Measurements from ENCODE around the gene USH2A. TPM values are rescaled to one million over a fixed set of nuclear protein-coding genes. Genes with fewer than 3 reads are reported as not detected.

USH2A gene
- polyA plus RNA-seq, 3 donors: not detected

- Histone ChIP-seq H3K9ac (ENCODE audit: insufficient read depth, low read length, poor library complexity, severe bottlenecking) (no peak overlapping the region), H2AFZ (ENCODE audit: insufficient read depth, low read depth, low read length, poor library complexity, severe bottlenecking) (no peak overlapping the region), H4K20me1 (ENCODE audit: insufficient read depth, low read length) (no peaks in the 10 kb centered on the region), H3K4me1 (ENCODE audit: control insufficient read depth in 1 of 2, insufficient read depth in 2 of 2, low read length in 2 of 2) (no peaks in the 10 kb centered on the region), H3K27ac (ENCODE audit: low read depth in 1 of 2, low read length in 2 of 2) (no peak overlapping the region), H3K9me3 (replicated peaks in 1 of 2; ENCODE audit: control insufficient read depth in 1 of 2, insufficient read depth in 1 of 2, low read length in 2 of 2) (no peaks in the 10 kb centered on the region), H3K27me3 (ENCODE audit: control insufficient read depth in 2 of 2, insufficient read depth in 2 of 2, low read length in 2 of 2) (no peaks in the 10 kb centered on the region), H3K4me2 (replicated peaks; ENCODE audit: extremely low read depth, low read length, poor library complexity, severe bottlenecking) (no peak overlapping the region), H3K4me3 (replicated peaks in 1 of 3; ENCODE audit: low read depth in 2 of 3, low read length in 3 of 3) (no peak overlapping the region), H3K36me3 (replicated peaks in 1 of 2; ENCODE audit: control insufficient read depth in 1 of 2, insufficient read depth in 2 of 2, low read length in 2 of 2) (no peaks in the 10 kb centered on the region), H3K79me2 (ENCODE audit: insufficient read depth, low read length) (no peaks in the 10 kb centered on the region)
- H3K27me3 Mint-ChIP-seq (ENCODE audit: low read depth in 3 of 3): peaks cover 0 to 1% (median under 1%) of the 10 kb centered on the region in 3 donors
- no peaks in the 10 kb centered on the region for H3K4me1 Mint-ChIP-seq
- no peaks in the 10 kb centered on the region for H3K36me3 Mint-ChIP-seq
- H3K9me3 Mint-ChIP-seq: peaks cover 0 to 10% (median 2%) of the 10 kb centered on the region in 7 donors
- WGBS (ENCODE audit: insufficient coverage): 79% methylated on average over 3 of the region's 5 CpGs
- intact Hi-C loops (cut with micrococcal nuclease): no loop called here
- no peak for DNase-seq
- TF ChIP-seq CTCF (IDR thresholded peaks at IDR 0.05): no peak
- peak overlapping the region in 1 of 7 donors; percentile 33 for H3K27ac Mint-ChIP-seq
- H3K4me3 Mint-ChIP-seq: no peak overlapping the region
Observed at GRCh38 chr1:216140730-216141524, 282.3 kb downstream of the USH2A start.

DNA sequence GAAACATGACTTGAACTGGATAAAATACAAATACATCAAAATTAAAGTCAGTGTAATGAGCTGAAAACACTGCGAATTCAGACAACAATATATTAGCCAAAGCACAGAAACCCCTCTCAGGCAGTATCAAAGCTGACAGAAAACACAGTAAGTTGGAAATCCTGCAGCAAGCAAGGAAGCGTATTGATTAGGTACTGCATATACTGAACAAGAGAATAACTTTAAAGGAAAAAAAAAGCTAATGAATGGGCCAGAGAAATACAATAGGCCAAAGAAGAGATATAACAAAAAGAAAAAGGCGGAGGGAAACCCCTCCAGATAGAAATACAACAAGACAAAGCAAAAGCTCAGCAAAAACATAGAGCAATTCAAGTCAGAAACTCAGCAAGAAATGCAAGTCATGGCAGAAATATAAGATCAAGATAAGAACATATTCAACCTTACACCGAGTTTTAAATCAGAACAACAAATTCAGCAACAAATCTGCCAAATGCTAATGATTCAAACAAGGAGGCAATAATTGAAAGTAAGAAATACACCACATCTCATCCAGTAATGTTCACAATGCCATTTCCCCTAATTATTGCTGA is 299.0 kb downstream of the USH2A start:
- Histone ChIP-seq H3K27ac (ENCODE audit: low read depth in 1 of 2, low read length in 2 of 2) (no peak overlapping the region), H3K36me3 (replicated peaks in 1 of 2; ENCODE audit: control insufficient read depth in 1 of 2, insufficient read depth in 2 of 2, low read length in 2 of 2) (no peaks in the 10 kb centered on the region), H3K9me3 (replicated peaks in 1 of 2; ENCODE audit: control insufficient read depth in 1 of 2, insufficient read depth in 1 of 2, low read length in 2 of 2) (no peaks in the 10 kb centered on the region), H2AFZ (ENCODE audit: insufficient read depth, low read depth, low read length, poor library complexity, severe bottlenecking) (no peak overlapping the region), H4K20me1 (ENCODE audit: insufficient read depth, low read length) (no peaks in the 10 kb centered on the region), H3K79me2 (ENCODE audit: insufficient read depth, low read length) (no peaks in the 10 kb centered on the region), H3K4me2 (replicated peaks; ENCODE audit: extremely low read depth, low read length, poor library complexity, severe bottlenecking) (no peak overlapping the region), H3K4me1 (ENCODE audit: control insufficient read depth in 1 of 2, insufficient read depth in 2 of 2, low read length in 2 of 2) (no peaks in the 10 kb centered on the region), H3K9ac (ENCODE audit: insufficient read depth, low read length, poor library complexity, severe bottlenecking) (no peak overlapping the region), H3K4me3 (replicated peaks in 1 of 3; ENCODE audit: low read depth in 2 of 3, low read length in 3 of 3) (no peak overlapping the region), H3K27me3 (ENCODE audit: control insufficient read depth in 2 of 2, insufficient read depth in 2 of 2, low read length in 2 of 2) (peaks cover 0 to 2% of the 10 kb centered on the region in 2 donors)
- Mint-ChIP-seq H3K27ac (no peak overlapping the region), H3K4me3 (no peak overlapping the region), H3K27me3 (ENCODE audit: low read depth in 3 of 3) (peaks cover 1 to 6% (median 1%) of the 10 kb centered on the region in 3 donors), H3K4me1 (no peaks in the 10 kb centered on the region), H3K36me3 (no peaks in the 10 kb centered on the region), H3K9me3 (peaks cover 0 to 3% (median 0%) of the 10 kb centered on the region in 7 donors)
- intact Hi-C loops (cut with micrococcal nuclease): no loop called here
- TF ChIP-seq CTCF (IDR thresholded peaks at IDR 0.05): no peak
- no peak for DNase-seq
- WGBS (ENCODE audit: insufficient coverage): no CpG with 5 or more reads among the region's 4 CpGs
